Measurements from ENCODE around the gene WDR64. TPM values are rescaled to one million over a fixed set of nuclear protein-coding genes. Genes with fewer than 3 reads are reported as not detected.

Gene WDR64
- total and polyA plus RNA-seq, 2 donors (not counting 3 experiments of a cell fraction or from before 2014, with no cell fraction given) = not detected

DNA sequence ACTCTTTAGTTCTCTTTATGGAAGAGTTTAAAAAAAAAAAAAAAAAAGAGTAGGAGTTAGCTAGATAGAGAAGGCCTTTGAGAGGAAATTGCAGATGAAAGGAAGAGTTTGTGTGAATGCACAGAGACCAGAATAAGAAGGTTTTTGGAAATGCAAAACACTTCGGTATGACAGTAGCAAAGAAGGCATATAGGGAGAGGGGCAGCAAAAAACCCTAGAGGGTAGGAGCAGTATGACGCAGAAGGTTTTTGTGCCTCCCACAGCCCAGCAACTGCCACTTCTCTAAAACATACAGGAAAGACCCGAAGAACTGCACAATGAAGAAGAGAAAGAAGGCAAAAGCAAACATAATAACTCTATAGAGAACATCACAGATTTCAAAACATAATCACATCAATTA is 84.3 kb downstream of the WDR64 start:
- BruUV-seq (replicated peaks) = no TSS peak
- FAIRE-seq (no peak), DNase-seq (ENCODE audit: low read depth, low spot score) (no peak)
- ChIA-PET POLR2A (no interaction called here), CTCF (no interaction called here)
- Histone ChIP-seq H3K4me2 (ENCODE audit: insufficient read depth, low read length) (no peak overlapping the region), H3K27ac (ENCODE audit: insufficient read depth, low read depth, low read length) (no peak overlapping the region), H3K79me2 (ENCODE audit: control insufficient read depth, insufficient read depth, low read length) (no peaks in the 10 kb centered on the region), H3K36me3 (ENCODE audit: control insufficient read depth in 2 of 2, extremely low read depth in 1 of 2, insufficient read depth in 2 of 2, low read length in 2 of 2) (no peaks in the 10 kb centered on the region), H2AFZ (ENCODE audit: low read depth, low read length) (no peak overlapping the region), H3K4me3 (replicated peaks in 1 of 3; ENCODE audit: insufficient read depth in 1 of 3, low read depth in 1 of 3, low read length in 3 of 3) (no peak overlapping the region), H3K9me1 (replicated peaks; ENCODE audit: control insufficient read depth, extremely low read depth, insufficient read depth, low read length) (no peaks in the 10 kb centered on the region), H3K9me3 (replicated peaks; ENCODE audit: control insufficient read depth, insufficient read depth, low read length) (no peaks in the 10 kb centered on the region), H3K4me1 (ENCODE audit: control insufficient read depth, extremely low read depth, insufficient read depth, low read length) (no peaks in the 10 kb centered on the region), H3K9ac (replicated peaks; ENCODE audit: extremely low read depth, insufficient read depth, low read length) (no peak overlapping the region), H4K20me1 (replicated peaks; ENCODE audit: control insufficient read depth, extremely low read depth, insufficient read depth, low read length) (no peaks in the 10 kb centered on the region), H3K27me3 (ENCODE audit: control insufficient read depth in 2 of 2, insufficient read depth in 2 of 2, low read length in 2 of 2) (no peaks in the 10 kb centered on the region)
- TF ChIP-seq, protein P1, sequence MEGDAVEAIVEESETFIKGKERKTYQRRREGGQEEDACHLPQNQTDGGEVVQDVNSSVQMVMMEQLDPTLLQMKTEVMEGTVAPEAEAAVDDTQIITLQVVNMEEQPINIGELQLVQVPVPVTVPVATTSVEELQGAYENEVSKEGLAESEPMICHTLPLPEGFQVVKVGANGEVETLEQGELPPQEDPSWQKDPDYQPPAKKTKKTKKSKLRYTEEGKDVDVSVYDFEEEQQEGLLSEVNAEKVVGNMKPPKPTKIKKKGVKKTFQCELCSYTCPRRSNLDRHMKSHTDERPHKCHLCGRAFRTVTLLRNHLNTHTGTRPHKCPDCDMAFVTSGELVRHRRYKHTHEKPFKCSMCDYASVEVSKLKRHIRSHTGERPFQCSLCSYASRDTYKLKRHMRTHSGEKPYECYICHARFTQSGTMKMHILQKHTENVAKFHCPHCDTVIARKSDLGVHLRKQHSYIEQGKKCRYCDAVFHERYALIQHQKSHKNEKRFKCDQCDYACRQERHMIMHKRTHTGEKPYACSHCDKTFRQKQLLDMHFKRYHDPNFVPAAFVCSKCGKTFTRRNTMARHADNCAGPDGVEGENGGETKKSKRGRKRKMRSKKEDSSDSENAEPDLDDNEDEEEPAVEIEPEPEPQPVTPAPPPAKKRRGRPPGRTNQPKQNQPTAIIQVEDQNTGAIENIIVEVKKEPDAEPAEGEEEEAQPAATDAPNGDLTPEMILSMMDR (IDR thresholded peaks at IDR 0.05; ENCODE audit: extremely low read depth in 1 of 2, insufficient read depth in 1 of 2, low read depth in 1 of 2, low read length in 2 of 2) = no peak
- no peak for TF ChIP-seq POLR2AphosphoS5 (IDR thresholded peaks at IDR 0.05; ENCODE audit: insufficient read depth, low read depth, low read length)
- TF ChIP-seq MYC (IDR thresholded peaks at IDR 0.05; ENCODE audit: low read depth, low read length) = no peak
- no peak for TF ChIP-seq MAX (IDR thresholded peaks at IDR 0.05; ENCODE audit: insufficient read depth, insufficient read length)
- no peak for TF ChIP-seq EZH2 (IDR thresholded peaks at IDR 0.05; ENCODE audit: borderline replicate concordance, low read depth, low read length, severe bottlenecking)
- TF ChIP-seq JUN (IDR thresholded peaks at IDR 0.05; ENCODE audit: borderline replicate concordance, insufficient read depth, insufficient read length, low read depth) = no peak
- TF ChIP-seq GATA2 (IDR thresholded peaks at IDR 0.05; ENCODE audit: insufficient read depth, insufficient read length, low read depth, low read length) = no peak
- TF ChIP-seq POLR2A (IDR thresholded peaks at IDR 0.05; ENCODE audit: low read depth, low read length) = no peak
- TF ChIP-seq FOS (IDR thresholded peaks at IDR 0.05; ENCODE audit: borderline replicate concordance, insufficient read depth, low read length) = no peak
- intact Hi-C loops (cut with micrococcal nuclease) (no loop called here), dilution Hi-C loops (cut with MboI; ENCODE audit: extremely low pct_ligation_motif_present, low sequenced_read_pairs) (no loop called here)

All from endothelial cell of umbilical vein (primary cell).